ENCODE results near the gene AGBL1. TPM values are rescaled to one million over a fixed set of nuclear protein-coding genes. Genes with fewer than 3 reads are reported as not detected.

AGBL1 gene
- total and polyA plus RNA-seq, 2 experiments from 2014 or later, result 0.03 TPM; not detected in 1

DNA sequence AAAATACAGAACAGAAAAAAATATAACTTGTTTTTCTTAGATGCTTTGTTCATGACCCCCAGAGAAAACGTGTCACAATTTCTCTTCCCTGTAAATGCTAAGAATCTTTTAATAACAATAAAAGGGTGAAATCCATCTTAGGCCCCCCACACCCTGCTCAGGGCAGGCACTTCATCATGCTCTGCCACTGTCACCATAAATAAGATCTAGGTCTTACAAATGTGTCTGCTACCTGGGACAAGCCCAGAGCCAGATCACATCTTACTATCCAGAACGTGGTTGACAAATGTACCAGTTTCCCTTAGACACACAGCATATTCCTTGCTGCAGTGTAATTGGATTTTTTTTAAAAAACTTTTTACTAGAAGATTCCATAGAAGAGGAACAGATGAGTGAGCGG lies 795.4 kb downstream of the AGBL1 start:
- no peaks in the 10 kb centered on the region for H3K4me1 ChIP-seq (ENCODE audit: insufficient read depth)
- no peaks in the 10 kb centered on the region for H3K27me3 ChIP-seq (ENCODE audit: insufficient read depth)
- no peaks in the 10 kb centered on the region for H3K36me3 Mint-ChIP-seq (ENCODE audit: low read depth)
- no peak for ATAC-seq
- no peaks in the 10 kb centered on the region for H3K27me3 Mint-ChIP-seq (ENCODE audit: insufficient read depth, low read depth, poor library complexity)
- no peak overlapping the region for H3K4me3 Mint-ChIP-seq
- H3K27ac Mint-ChIP-seq, result no peak overlapping the region
- no peak overlapping the region for H2AFZ ChIP-seq
- no peaks in the 10 kb centered on the region for H3F3A ChIP-seq (replicated peaks; ENCODE audit: low read depth)
- no peaks in the 10 kb centered on the region for H3K79me2 ChIP-seq (replicated peaks; ENCODE audit: insufficient read depth)
- H3K4me3 ChIP-seq, result no peak overlapping the region
- H3K9me3 Mint-ChIP-seq, result no peaks in the 10 kb centered on the region
- H4K20me1 ChIP-seq (replicated peaks; ENCODE audit: insufficient read depth), result no peaks in the 10 kb centered on the region
- TF ChIP-seq ZNF462 (CRISPR knock-in tag; IDR thresholded peaks at IDR 0.05) (no peak), ZNF331 (CRISPR knock-in tag; IDR thresholded peaks at IDR 0.05; ENCODE audit: low read depth) (no peak), NANOG (IDR thresholded peaks at IDR 0.05; ENCODE audit: borderline replicate concordance) (no peak), EZH2 (IDR thresholded peaks at IDR 0.05; ENCODE audit: low read depth, unreplicated experiment) (no peak), ETS1 (IDR thresholded peaks at IDR 0.05) (no peak), POLR2AphosphoS5 (IDR thresholded peaks at IDR 0.05; ENCODE audit: low read depth) (no peak), JUNB (IDR thresholded peaks at IDR 0.05; ENCODE audit: unreplicated experiment) (no peak), ZNF114 (CRISPR knock-in tag; IDR thresholded peaks at IDR 0.05) (no peak), STAT1 (IDR thresholded peaks at IDR 0.05; ENCODE audit: unreplicated experiment) (no peak), CREB1 (CRISPR knock-in tag; IDR thresholded peaks at IDR 0.05; ENCODE audit: low read depth) (no peak), EZH2phosphoT487 (IDR thresholded peaks at IDR 0.05; ENCODE audit: unreplicated experiment) (no peak)
- TF ChIP-seq, protein P1, sequence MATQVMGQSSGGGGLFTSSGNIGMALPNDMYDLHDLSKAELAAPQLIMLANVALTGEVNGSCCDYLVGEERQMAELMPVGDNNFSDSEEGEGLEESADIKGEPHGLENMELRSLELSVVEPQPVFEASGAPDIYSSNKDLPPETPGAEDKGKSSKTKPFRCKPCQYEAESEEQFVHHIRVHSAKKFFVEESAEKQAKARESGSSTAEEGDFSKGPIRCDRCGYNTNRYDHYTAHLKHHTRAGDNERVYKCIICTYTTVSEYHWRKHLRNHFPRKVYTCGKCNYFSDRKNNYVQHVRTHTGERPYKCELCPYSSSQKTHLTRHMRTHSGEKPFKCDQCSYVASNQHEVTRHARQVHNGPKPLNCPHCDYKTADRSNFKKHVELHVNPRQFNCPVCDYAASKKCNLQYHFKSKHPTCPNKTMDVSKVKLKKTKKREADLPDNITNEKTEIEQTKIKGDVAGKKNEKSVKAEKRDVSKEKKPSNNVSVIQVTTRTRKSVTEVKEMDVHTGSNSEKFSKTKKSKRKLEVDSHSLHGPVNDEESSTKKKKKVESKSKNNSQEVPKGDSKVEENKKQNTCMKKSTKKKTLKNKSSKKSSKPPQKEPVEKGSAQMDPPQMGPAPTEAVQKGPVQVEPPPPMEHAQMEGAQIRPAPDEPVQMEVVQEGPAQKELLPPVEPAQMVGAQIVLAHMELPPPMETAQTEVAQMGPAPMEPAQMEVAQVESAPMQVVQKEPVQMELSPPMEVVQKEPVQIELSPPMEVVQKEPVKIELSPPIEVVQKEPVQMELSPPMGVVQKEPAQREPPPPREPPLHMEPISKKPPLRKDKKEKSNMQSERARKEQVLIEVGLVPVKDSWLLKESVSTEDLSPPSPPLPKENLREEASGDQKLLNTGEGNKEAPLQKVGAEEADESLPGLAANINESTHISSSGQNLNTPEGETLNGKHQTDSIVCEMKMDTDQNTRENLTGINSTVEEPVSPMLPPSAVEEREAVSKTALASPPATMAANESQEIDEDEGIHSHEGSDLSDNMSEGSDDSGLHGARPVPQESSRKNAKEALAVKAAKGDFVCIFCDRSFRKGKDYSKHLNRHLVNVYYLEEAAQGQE (IDR thresholded peaks at IDR 0.05; ENCODE audit: unreplicated experiment), result no peak
- TF ChIP-seq, protein P2, sequence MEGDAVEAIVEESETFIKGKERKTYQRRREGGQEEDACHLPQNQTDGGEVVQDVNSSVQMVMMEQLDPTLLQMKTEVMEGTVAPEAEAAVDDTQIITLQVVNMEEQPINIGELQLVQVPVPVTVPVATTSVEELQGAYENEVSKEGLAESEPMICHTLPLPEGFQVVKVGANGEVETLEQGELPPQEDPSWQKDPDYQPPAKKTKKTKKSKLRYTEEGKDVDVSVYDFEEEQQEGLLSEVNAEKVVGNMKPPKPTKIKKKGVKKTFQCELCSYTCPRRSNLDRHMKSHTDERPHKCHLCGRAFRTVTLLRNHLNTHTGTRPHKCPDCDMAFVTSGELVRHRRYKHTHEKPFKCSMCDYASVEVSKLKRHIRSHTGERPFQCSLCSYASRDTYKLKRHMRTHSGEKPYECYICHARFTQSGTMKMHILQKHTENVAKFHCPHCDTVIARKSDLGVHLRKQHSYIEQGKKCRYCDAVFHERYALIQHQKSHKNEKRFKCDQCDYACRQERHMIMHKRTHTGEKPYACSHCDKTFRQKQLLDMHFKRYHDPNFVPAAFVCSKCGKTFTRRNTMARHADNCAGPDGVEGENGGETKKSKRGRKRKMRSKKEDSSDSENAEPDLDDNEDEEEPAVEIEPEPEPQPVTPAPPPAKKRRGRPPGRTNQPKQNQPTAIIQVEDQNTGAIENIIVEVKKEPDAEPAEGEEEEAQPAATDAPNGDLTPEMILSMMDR (conservative IDR thresholded peaks at IDR 0.05; ENCODE audit: low read depth in 2 of 2), result no peak
- no peak for DNase-seq (ENCODE audit: low spot score)
- no peak overlapping the region for H3K27ac ChIP-seq (ENCODE audit: low read depth)
- H3K4me1 Mint-ChIP-seq, result peaks cover 3% of the 10 kb centered on the region; the same call in 1 of the 3 replicates
- no peak overlapping the region for H3K4me2 ChIP-seq
- H3K9me2 ChIP-seq (ENCODE audit: insufficient read depth), result peaks cover 7% of the 10 kb centered on the region; the same call in 1 of the 2 replicates
- H3K36me3 ChIP-seq (ENCODE audit: insufficient read depth), result no peaks in the 10 kb centered on the region

Measured in GM23338 (cell line).